ENCODE results near the gene DAO.
A peak's percentile ranks its signal among the peaks of the same experiment; 100 is the strongest.
"Not testable (repeated sequence)": the region's sequence is repeated elsewhere in the genome, so short reads cannot be mapped to it uniquely, and the experiment has no call there.

The DAO gene

DNA sequence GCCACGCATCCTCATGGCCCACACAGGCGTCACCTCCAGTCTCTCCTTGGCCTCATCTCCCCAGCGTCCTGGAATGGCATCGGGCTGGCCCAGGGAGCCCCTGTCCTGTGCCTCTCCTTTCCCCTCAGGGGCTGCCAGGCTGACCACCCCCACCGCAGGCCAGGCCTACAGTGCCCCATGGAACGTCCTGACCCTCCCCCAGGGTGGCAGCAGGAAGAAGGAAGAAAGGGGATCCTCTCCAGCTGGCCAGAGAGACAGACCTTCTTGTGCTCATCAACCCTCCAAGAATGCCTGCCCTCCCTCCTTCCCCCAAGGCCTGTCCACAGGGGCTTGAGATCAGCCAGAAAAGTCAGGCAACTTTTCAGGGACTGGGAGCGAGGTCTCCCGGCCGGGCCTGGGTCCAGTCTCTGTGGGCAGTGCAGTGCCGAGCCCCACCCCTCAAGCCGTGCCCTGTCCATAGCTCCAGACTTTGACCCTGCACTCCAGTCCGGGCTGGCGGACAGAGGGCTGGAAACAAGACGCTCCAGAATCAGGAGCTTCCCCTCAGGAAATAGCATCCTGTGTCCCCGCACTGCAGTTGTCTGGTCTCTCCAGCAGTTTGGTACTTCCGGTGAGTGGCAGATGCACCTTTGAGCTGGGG is at the start of gene DAO:
TSS of gene DAO (plus strand) at position 478 of the 640 bp plus-strand sequence. CDS start 4,915 bp downstream, outside the sequence.
- DNase-seq (ENCODE audit: low spot score) = no peak

DNA sequence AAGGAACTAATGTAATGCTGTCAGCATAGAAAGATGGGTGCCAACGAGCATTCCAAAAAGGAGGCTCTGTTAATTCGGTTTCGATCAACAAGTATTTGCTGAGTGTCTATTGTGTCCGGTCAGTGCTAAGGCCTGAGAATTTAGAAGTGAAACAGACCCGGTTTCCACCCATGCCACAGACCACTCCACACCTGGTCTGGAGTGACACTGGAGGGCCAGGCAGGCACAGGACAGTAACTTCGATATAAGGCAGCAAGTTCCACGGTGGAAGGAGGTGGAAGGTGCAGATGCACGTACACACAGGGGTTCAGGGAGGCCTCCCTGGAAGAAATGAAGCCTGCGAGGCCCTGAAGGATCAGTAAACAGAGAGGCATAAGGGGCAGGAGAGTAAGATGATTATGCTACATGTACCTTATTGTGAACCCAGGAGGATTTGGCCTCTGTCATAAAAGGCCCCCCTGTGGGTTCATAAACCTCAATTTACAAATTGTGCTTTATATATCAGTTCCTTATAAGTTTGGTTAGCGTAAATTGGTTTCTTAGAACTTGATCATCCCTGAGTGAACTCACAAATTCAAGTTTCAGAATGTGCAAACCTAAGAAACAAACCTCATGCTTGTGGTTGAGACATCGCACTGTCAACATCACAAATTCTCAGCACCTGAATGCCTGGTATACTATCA is 48.4 kb upstream of the DAO start:
- no peak for DNase-seq (ENCODE audit: low spot score)

DNA sequence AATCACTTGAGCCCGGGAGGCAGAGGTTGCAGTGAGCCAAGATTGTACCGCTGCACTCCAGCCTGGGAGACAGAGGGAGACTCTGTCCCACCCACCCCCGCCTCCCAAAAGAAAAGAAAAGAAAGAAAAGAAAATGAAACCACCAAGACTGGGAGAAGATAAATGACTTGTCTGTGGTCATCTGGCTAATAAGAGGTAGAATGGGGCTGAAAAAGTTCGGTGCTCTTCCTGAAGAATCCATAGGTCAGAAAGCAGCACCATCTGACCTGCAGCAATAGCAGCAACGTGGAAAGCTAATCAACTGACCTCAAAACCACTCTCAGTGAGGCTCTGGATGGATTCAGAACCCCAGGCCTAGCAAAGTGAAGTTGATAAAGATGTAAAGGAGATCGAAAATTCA is 47.7 kb upstream of the DAO start:
- no peak for DNase-seq (ENCODE audit: low spot score)

DNA sequence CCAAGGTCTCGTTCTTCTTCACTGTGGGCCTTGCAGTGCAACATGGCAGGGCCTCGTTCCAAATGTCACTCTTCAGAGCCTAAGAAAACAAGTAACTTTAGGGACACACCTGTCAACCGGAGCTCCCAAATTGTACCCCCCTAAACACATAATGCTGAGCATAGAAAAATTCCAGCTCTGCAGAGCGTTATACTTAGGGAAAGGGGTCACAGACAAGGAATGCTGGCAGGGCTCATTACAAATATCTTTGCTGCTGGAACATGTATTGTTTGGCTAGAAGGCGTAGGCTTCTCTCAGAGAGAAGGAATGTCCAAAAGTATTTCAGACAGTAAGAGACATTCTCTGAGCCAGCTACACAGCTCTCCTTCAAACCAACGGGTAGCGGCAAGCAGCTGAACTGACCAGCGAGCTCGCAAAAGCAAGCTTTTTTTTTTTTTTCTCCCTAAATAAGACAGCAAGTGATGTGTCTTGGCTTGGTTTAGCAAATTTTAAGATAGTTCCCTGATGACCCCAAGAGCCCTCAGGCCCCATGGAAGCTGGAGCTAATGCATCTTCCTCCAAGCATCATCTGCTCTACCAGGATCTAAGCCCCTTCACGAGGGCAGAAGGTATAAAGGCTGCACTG is 47.0 kb upstream of the DAO start:
- no peak for DNase-seq (ENCODE audit: low spot score)

DNA sequence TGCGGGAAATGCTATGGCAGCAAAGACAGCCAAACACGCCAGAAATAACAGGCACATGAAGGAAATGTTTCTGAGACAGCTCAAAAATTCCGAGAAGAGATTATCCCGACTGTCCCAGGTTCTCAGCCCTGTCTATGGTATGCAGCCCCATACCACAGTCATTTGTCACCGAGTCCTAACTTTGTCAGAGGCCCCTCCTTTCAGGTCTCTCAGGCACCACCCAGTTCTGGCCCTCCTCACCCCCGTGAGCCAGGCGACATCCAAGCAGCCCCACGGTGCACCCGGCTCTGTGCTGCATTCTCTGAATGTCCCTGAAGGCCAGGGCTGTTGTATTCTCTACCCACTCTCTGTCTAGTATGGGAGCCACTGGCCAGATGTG is 46.5 kb upstream of the DAO start:
- no peak for DNase-seq (ENCODE audit: low spot score)

DNA sequence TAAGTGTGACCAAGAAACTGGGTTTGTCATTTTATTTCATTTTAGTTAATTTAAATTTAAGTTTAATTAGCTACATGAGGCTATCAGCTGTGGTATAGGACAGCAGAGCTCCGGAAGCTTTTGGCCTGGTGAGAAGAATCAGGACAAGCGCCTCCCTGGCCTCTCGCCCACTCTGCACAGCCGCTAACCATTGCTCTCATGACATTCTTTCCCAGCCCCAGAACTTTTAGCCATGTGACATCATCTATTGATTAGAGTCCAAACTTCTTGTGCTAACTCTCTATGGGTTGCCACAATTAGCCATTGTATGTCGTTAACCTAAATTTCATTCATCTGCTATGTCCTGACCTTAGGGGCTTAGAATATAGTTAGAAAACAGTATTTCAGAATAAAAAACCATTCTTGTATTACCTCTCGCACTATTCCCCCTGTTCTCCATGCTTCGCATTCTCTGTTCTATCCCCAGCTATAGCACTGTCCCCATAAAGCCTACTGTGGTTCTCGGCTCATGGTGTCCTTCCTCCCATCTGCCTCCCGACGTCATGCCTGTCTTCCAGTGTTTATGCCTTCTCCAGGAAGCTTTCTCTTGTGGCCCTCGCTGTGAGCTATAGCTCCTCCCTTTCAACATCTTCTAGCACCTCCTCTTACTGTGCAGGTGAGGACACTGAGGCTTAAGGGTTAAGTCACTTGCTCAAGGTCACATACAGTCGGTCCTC is 46.0 kb upstream of the DAO start:
- DNase-seq (ENCODE audit: low spot score) = no peak

DNA sequence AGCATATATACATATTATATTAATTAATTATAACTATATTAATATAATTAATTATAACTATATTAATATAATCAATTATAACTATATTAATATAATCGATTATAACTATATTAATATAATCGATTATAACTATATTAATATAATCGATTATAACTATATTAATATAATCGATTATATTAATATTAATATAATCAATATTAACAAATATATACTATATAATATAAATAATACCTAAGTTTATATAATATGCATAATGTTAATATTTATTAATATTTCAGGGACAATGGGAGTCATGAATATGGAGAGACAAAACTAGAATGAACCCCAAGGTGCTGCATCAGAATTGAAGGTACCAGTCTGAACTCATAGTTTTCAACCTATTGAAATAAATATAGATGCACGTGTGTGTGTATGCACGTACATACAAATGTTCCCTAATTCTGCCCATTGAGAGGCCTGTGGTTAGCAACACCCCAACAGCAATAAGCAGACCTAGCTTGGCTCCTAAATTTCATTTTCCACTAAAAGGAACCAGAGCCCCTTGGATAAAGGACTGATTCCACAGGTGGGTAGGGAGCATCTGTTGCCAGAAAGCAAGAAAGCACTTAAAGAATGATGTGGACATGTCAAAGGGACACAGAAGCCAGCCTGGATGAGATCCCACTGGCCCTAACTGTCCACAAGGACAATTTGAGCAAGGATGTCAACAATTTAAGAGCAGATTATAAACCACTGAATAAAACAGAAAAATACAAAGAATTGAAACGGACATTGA is 43.8 kb upstream of the DAO start:
- DNase-seq (ENCODE audit: low spot score) = no peak

DNA sequence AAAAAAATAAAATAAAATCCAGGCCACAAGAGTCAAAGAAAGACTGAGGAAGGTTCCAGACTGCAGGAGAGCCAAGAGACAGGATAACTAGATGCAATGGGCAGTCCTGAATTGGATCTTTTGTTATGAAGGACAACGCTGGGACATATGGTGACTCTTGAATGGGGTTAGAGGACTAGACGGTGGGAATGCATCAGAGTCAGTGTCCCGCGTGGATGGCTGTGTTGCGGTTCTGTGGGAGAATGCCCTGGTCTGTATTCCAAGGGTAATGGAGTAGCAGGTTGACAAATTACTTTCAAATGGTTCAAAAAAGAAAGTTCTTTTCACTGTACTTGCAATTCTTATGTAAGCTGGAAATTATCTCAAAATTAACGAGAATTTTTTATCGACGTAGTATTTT is 42.7 kb upstream of the DAO start:
- DNase-seq (ENCODE audit: low spot score) = no peak

DNA sequence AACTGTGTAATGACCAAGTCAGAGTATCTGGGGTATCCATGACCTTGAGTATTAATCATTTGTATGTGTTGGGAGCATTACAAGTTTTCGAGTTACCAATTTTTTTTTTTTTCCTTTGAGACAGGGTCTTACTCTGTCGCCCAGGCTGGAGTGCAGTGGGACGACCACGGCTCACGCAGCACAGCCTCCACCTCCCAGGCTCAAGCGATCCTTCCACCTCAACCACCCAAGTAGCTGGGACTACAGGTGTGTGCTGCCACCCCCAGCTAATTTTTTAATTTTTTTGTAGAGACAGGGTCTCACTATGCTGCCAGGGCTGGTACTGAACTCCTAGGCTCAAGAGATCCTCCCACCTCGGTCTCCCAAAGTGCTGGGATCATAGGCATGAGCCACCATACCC is 42.2 kb upstream of the DAO start:
- no peak for DNase-seq (ENCODE audit: low spot score)

DNA sequence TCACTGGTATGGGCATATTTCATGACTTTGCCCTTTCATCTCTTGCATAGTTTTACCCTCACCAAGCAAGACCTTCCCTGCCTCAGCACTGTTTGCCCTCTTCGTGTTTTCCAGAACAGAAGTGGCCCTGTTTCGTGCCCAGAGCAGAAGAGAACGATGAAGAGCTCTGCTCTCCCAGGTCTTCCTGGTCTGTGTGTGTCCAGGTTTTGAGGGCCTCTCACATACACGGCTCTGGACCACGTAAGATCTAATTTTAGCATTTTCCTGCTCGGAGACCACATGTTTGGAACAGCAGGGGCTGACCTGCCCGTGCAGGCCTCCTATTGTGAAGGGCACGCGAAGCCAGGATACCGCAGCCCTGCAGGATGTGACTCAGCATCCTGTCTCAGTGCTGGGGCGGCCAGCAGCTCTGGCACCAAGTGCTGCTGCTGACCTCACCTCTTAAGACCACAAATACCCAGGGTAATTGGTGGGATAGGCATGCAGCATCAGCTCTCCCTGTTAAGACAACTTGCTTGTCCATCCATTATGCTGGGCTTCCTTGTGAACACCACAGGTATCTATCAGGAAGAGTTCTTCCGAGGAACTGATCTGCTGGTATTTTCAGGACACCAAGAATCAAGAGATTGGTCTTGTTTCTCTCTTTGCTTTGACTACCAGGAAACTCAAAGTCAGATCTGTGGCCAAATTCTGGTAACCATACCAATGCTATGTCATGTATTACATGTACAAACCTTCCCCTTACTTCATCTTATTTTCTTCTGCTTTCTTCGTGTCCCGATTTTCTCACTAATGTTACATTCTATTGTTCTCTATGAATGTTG is 41.5 kb upstream of the DAO start:
- DNase-seq (ENCODE audit: low spot score) = no peak

DNA sequence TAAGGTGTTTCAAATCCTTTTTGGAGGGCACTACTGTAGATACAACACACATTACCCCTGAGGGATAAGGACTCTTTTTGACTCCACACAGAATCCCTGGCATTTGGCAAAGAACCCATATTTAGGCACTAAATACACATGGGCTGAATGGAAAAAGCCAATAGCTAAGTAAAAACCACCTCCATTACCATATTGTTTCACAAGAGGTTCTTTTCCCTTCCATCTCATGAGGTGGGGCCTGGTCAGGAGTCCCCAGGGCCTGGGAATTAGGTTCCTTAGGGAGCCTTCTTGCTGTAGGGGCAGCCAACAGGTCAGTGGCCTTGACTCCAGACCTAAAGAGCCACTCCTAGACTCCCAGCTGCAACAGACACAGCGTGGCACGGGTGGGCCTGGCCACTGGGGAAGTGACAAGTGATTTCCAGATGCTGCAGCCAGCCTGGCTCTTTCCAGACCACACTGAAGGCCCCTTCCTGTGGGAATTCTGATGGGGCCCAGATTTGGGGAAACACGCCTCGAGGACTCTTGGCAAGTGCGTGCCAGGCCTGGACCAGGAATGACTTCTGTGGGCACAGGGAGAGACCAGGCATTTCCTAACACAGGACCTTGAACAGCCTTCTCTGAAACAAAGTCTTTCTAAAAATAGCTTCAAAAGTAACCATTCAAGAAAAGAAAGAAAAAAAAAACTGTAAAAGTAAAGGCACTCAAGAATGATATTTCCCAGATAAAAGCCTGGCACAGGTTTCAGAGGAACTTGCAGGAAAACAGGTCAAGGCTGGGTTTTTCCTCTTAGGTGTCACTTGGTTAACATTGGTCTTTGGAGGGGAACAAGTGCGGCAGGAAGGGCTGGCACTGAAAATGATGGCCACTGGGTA is 40.6 kb upstream of the DAO start:
- DNase-seq (ENCODE audit: low spot score) = no peak

DNA sequence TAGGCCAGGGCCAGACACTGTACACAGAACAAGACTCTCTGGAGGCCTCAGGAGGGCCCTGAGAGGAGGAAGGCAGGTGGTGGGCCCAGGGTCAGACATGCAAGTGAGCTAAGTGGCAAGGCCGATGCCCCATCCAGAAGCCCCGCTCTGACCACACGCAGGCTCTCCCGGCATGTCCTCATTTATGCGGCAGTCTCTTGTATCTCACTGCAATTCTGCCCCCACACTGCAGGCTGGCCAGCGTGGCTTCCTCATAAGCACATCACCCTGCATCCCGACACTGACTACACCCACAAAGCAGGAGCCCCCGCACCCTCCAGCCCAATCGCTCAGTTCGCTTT is 40.0 kb upstream of the DAO start:
- DNase-seq (ENCODE audit: low spot score) = no peak

DNA sequence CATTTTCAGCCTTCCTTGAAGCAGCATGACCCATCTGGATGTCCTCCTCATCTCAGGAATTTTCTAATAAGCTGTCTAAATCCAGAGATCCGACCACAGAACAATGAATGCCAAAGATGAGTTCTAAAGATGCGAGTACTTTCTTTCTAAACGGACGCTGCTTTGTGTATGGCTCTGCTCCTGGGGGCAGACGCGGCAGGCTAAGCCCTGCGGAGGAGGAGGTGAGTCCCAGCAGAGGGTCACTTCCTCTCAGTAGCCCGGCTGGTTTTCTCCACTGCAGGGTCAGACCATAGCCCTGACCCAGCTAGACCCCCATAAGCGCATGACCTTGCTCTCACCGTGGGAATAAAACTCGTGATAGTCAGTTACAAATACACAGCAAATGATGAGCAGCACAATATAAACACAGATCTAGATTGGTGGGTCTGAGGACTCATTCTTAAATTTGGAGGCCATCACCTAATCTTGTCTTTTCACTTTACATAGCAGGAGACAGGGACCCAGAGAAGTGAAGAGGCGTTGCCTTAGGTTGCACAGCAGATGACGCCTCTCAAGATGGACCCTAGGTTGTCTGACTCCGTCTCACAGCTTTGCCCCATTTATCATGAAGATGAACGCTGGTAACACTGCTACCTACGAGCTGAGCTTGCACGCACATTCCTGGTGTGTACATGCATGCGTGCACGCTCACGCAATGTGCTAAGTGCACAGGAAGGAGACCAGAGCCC is 39.1 kb upstream of the DAO start:
- peak; percentile 53 for DNase-seq (ENCODE audit: low spot score)

DNA sequence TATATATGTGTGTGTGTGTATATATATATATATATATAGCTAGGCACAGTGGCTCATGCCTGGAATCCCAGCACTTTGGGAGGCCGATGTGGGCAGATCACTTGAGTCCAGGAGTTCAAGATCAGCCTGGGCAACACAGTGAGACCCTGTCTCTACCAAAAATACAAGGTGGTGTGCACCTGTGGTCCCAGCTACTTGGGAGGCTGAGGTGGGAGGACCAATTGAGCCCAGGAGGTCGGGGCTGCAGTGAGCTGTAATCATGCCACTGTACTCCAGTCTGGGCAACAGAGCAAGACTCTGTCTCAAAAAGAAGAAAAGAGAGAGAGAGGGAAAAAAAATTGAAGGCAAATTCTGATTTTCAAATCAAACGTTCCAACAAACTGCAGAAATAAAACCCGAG is 38.1 kb upstream of the DAO start:
- DNase-seq (ENCODE audit: low spot score) = not testable (repeated sequence)

DNA sequence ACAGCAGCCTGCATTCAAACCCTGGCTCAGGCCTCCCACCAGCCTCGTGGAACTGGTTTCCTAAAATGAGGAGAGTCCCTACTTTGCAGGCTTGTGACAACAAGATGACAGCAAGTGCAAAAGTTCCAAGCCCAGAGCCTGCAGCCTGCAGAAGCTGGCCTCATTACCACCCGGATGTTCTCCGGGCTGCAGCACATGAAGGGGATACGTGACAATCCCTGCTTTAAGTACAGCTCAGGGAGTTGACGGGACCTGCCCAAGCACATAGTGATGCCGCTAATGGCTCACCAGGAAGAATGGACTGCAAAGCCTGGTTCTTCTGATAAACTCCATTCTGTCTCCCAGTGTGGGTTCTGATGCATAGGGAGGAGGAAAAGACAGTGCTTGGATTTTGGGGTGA is 37.5 kb upstream of the DAO start:
- no peak for DNase-seq (ENCODE audit: low spot score)

DNA sequence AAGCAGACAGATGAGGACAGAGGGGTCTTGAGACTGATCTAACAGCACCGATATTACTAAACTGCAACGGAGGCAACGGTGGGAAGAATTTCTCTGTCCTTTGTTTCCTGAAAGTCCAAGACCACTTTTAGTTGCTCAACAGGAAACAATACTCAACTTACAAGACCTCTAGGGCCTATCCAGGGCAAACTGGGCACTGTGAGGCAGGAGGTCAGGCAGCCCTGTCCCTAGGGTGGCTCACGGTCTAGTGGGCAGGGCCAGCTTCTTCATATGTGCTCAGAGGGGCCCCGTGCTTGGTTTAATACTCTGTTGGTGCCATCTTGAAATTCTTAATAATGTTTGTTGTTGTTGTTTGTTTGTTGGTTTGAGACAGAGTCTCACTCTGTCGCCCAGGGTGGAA is 36.7 kb upstream of the DAO start:
- DNase-seq (ENCODE audit: low spot score) = no peak

DNA sequence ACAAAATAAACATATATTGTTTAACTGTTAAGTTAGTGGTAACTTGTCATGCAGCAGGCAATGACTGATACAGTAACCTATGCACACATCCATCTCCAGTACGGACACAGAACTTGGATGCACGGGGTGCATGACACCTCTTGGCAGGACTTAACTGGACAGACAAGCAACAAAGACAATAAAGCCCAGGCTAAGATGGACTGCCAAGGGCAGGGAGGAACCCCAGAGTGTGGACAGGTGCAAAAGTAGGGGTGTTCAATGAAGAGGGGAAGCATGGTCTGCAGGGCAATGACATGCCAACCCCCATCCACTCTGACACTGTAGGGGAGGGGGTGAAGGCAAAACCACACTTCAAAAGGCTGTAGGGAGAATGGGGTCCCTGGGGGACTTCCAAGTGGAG is 34.2 kb upstream of the DAO start:
- no peak for DNase-seq (ENCODE audit: low spot score)

DNA sequence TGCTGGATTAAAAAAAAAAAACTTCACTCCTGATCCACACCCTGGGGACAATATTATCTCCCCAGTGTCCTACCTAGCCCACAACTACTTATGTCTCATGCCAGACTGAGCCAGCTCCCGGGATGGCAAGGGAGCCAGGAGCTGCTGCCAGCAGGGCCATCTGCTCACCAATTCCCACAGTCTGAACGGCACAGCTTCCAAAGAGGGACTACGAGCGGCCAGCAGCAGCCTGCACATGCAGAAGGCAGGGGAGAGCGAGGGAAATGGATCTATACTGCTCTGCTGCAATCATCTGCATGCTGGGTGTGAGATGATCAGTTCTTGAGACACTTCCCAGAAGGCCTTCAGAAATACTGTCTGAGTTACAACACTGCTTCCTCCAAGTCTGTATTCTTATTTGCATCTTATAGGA is 33.6 kb upstream of the DAO start:
- DNase-seq (ENCODE audit: low spot score) = peak; percentile 93

DNA sequence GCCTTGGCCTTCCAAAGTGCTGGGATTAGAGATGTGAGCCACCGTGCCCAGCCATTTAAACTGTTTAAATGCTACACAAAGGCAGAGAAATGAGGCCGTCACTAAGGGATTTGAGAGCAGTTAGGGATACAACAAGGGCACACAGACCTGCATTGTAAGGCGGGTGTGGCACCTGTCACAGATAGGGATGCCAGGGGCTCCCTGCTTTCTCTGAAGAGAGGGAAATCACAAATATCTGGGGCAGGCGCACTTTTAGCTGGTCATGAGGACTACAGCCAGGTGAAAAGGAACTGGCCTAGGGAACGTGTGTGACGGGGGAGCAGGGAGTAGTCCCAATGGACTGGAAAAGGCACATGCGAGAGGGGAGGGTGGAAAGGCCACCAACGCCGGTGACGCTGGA is 32.2 kb upstream of the DAO start:
- no peak for DNase-seq (ENCODE audit: low spot score)

DNA sequence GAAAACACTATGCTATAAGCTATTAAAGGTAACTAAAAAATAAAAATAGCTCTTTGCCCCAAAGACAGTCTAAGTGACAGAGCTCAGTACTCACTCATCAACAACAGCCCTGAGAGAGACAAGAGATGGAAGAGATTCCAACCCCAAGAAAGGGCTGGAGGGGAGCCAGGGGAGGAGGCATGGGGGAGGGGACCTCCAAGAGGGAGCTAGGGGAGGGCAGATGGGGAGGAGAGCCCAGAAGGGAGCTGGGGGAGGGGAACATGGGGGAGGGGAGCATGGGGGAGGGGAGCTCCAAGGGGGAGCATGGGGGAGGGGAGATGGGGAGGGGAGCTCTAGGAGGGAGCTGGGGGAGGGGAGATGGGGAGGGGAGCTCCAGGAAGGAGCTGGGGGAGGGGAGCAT is 30.2 kb upstream of the DAO start:
- DNase-seq (ENCODE audit: low spot score) = no peak
